Neural crest cell (in vitro differentiated cells): ENCODE results near the gene GBGT1. TPM values are rescaled to one million over a fixed set of nuclear protein-coding genes. Genes with fewer than 3 reads are reported as not detected.
"Not testable (repeated sequence)": the region's sequence is repeated elsewhere in the genome, so short reads cannot be mapped to it uniquely, and the experiment has no call there.

Experiments
- DNase-seq: peaks from one replicate; pipeline ENCODE4 v3.0.0; 2021; ENCODE audit warnings: low read depth, mixed read lengths, low spot score
- H3K27ac Mint-ChIP-seq: one replicate; pipeline ENCODE4 v1.8.0; 2021; ENCODE audit warnings: mild to moderate bottlenecking, mixed read lengths; ENCODE audit not compliant: unreplicated experiment
- H3K27me3 Mint-ChIP-seq: 2 replicates; pipeline ENCODE4 v1.8.0; 2021; ENCODE audit warnings: low read depth, mild to moderate bottlenecking, mixed read lengths
- H3K36me3 Mint-ChIP-seq: 2 replicates; pipeline ENCODE4 v1.8.0; 2021; ENCODE audit warnings: low read depth, mild to moderate bottlenecking, mixed read lengths
- H3K4me1 Mint-ChIP-seq: 2 replicates; pipeline ENCODE4 v1.8.0; 2021; ENCODE audit warnings: mixed read lengths
- H3K4me3 Mint-ChIP-seq: one replicate; pipeline ENCODE4 v1.8.0; 2021; ENCODE audit warnings: mild to moderate bottlenecking, mixed read lengths
- H3K9me3 Mint-ChIP-seq: 2 replicates; pipeline ENCODE4 v1.8.0; 2021; ENCODE audit warnings: mixed read lengths
- CTCF ChIP-seq: fragments of 200-600 bp; sonication (generic); conservative IDR thresholded peaks from 2 replicates; pipeline ENCODE4 v1.5.0; 2021; ENCODE audit warnings: antibody characterized with exemption, mild to moderate bottlenecking
- total RNA-seq: library from RNA; stranded (reverse); gene quantifications from 2 replicates; pipeline ENCODE4 v1.2.1, GENCODE V29; 2021

GBGT1 gene
- total RNA-seq, 1 donor from 2014 or later = 13.8 TPM

- no peak overlapping the region for H3K27ac Mint-ChIP-seq
- H3K9me3 Mint-ChIP-seq = peaks cover 2% of the 10 kb centered on the region
- H3K27me3 Mint-ChIP-seq = peaks cover 20% of the 10 kb centered on the region
- TF ChIP-seq CTCF = no peak
- no peaks in the 10 kb centered on the region for H3K4me1 Mint-ChIP-seq
- no peaks in the 10 kb centered on the region for H3K36me3 Mint-ChIP-seq
- H3K4me3 Mint-ChIP-seq = no peak overlapping the region
- DNase-seq = no peak
Observed at GRCh38 chr9:133207540-133208170, 43.9 kb upstream of the GBGT1 start.

GRCh38 chr9:133207021-133207531 lies 43.4 kb upstream of the GBGT1 start:
- Mint-ChIP-seq H3K4me1 (no peaks in the 10 kb centered on the region), H3K9me3 (peaks cover 2% of the 10 kb centered on the region), H3K27ac (no peak overlapping the region), H3K27me3 (peaks cover 17% of the 10 kb centered on the region), H3K4me3 (no peak overlapping the region), H3K36me3 (no peaks in the 10 kb centered on the region)
- DNase-seq = no peak
- TF ChIP-seq CTCF = no peak

- no peaks in the 10 kb centered on the region for H3K36me3 Mint-ChIP-seq
- DNase-seq = no peak
- peaks cover 13% of the 10 kb centered on the region for H3K27me3 Mint-ChIP-seq
- no peak overlapping the region for H3K27ac Mint-ChIP-seq
- no peaks in the 10 kb centered on the region for H3K4me1 Mint-ChIP-seq
- no peak overlapping the region for H3K4me3 Mint-ChIP-seq
- no peaks in the 10 kb centered on the region for H3K9me3 Mint-ChIP-seq
- TF ChIP-seq CTCF = no peak
Observed at GRCh38 chr9:133205996-133206931, 42.5 kb upstream of the GBGT1 start.

GRCh38 chr9:133205481-133205887 lies 41.8 kb upstream of the GBGT1 start:
- peaks cover 17% of the 10 kb centered on the region for H3K27me3 Mint-ChIP-seq
- DNase-seq, H3K4me3 Mint-ChIP-seq, H3K36me3 Mint-ChIP-seq, H3K27ac Mint-ChIP-seq, H3K4me1 Mint-ChIP-seq, H3K9me3 Mint-ChIP-seq: not testable (repeated sequence)

GRCh38 chr9:133204993-133205336 lies 41.3 kb upstream of the GBGT1 start:
- DNase-seq = no peak
- H3K27me3 Mint-ChIP-seq = peaks cover 14% of the 10 kb centered on the region
- no peak overlapping the region for H3K27ac Mint-ChIP-seq
- H3K9me3 Mint-ChIP-seq = no peaks in the 10 kb centered on the region
- TF ChIP-seq CTCF = no peak
- H3K36me3 Mint-ChIP-seq = no peaks in the 10 kb centered on the region
- H3K4me3 Mint-ChIP-seq = no peak overlapping the region
- no peaks in the 10 kb centered on the region for H3K4me1 Mint-ChIP-seq
